SK-N-MC (cell line): ENCODE results near the gene HLA-DOB.

Experiments
- EZH2 ChIP-seq: fragments of 200-600 bp; sonication (generic); IDR thresholded peaks from one replicate; pipeline ENCODE4 v1.6.1; 2017; ENCODE audit warnings: antibody characterized with exemption
- POLR2AphosphoS5 ChIP-seq: IDR thresholded peaks from 2 replicates; pipeline ENCODE4 v1.6.1; 2012; ENCODE audit warnings: mild to moderate bottlenecking, low read depth, low read length, borderline replicate concordance

- TF ChIP-seq EZH2 (no peak), POLR2AphosphoS5 (no peak)
Observed at GRCh38 chr6:32792901-32793435, 23.8 kb downstream of the HLA-DOB start.
